HEK293 (cell line): ENCODE results near the gene ARRDC2.

ENCODE experiments used
- CTCF ChIA-PET: fragments of 350-600 bp; formaldehyde crosslinking; extraction: SDS; loops from one replicate; lab custom pipeline; 2021; ENCODE audit warnings: antibody characterized with exemption; lab: Yijun Ruan, JAX
- POLR2A ChIA-PET: fragments of 300-600 bp; formaldehyde crosslinking; extraction: SDS; loops from one replicate; lab custom pipeline; 2020; ENCODE audit warnings: antibody characterized with exemption, inconsistent platforms; lab: Yijun Ruan, JAX
- H3K27ac ChIP-seq: fragments of 200-500 bp; sonication (Bioruptor generic); 2 replicates; pipeline ENCODE4 v1.5.1; 2014; ENCODE audit warnings: low read depth, low read length, control low read depth, inconsistent platforms; ENCODE audit errors: extremely low read depth
- H3K36me3 ChIP-seq, 2 experiments: fragments of 200-500 bp in 1 of 2; sonication (Bioruptor generic) in 1 of 2; 1 replicate in 1 of 2; 2 replicates in 1 of 2; pipeline ENCODE4 v1.5.1; 2014 to 2017; ENCODE audit warnings: inconsistent platforms in 2 of 2, low read length in 2 of 2; ENCODE audit not compliant: control insufficient read depth in 2 of 2, insufficient read depth in 1 of 2
- H3K4me1 ChIP-seq: fragments of 200-500 bp; sonication (Bioruptor generic); 2 replicates; pipeline ENCODE4 v1.5.1; 2014; ENCODE audit warnings: mild to moderate bottlenecking, low read length, inconsistent platforms; ENCODE audit not compliant: control insufficient read depth, insufficient read depth
- H3K4me3 ChIP-seq: 2 replicates; pipeline ENCODE4 v1.5.1; 2011; ENCODE audit warnings: low read depth, mild to moderate bottlenecking, control low read depth, low read length, moderate library complexity
- H3K9me3 ChIP-seq: fragments of 200-500 bp; sonication (Bioruptor generic); 2 replicates; pipeline ENCODE4 v1.5.1; 2014; ENCODE audit warnings: low read depth, low read length, inconsistent platforms; ENCODE audit not compliant: control insufficient read depth, insufficient read depth
- CTCF ChIP-seq: fragments of 450-650 bp; formaldehyde crosslinking; IDR thresholded peaks from 2 replicates; pipeline ENCODE4 v1.5.1; 2016; ENCODE audit warnings: missing biosample characterization, missing genetic modification characterization
- GLIS1 ChIP-seq: fragments of 450-650 bp; formaldehyde crosslinking; IDR thresholded peaks from 2 replicates; pipeline ENCODE4 v1.5.1; 2016; ENCODE audit warnings: missing biosample characterization, missing genetic modification characterization
- KLF1 ChIP-seq: fragments of 450-650 bp; formaldehyde crosslinking; IDR thresholded peaks from 2 replicates; pipeline ENCODE4 v1.5.1; 2016; ENCODE audit warnings: missing biosample characterization, missing genetic modification characterization
- KLF9 ChIP-seq: fragments of 450-650 bp; formaldehyde crosslinking; IDR thresholded peaks from 2 replicates; pipeline ENCODE4 v1.5.1; 2016; ENCODE audit warnings: missing biosample characterization, missing genetic modification characterization, low read depth
- PATZ1 ChIP-seq: fragments of 450-650 bp; formaldehyde crosslinking; IDR thresholded peaks from 2 replicates; pipeline ENCODE4 v1.5.1; 2016; ENCODE audit warnings: missing biosample characterization, missing genetic modification characterization
- SCRT2 ChIP-seq: fragments of 450-650 bp; formaldehyde crosslinking; IDR thresholded peaks from 2 replicates; pipeline ENCODE4 v1.5.1; 2016; ENCODE audit warnings: missing biosample characterization, missing genetic modification characterization
- SP2 ChIP-seq: fragments of 450-650 bp; formaldehyde crosslinking; IDR thresholded peaks from 2 replicates; pipeline ENCODE4 v1.5.1; 2016; ENCODE audit warnings: missing biosample characterization, missing genetic modification characterization
- ZBTB8A ChIP-seq: fragments of 450-650 bp; formaldehyde crosslinking; IDR thresholded peaks from 2 replicates; pipeline ENCODE4 v1.5.1; 2016; ENCODE audit warnings: missing biosample characterization, missing genetic modification characterization
- ZFHX2 ChIP-seq: fragments of 450-650 bp; formaldehyde crosslinking; conservative IDR thresholded peaks from 2 replicates; pipeline ENCODE4 v1.5.1; 2016; ENCODE audit warnings: missing biosample characterization, missing genetic modification characterization
- ZFP69B ChIP-seq: fragments of 450-650 bp; formaldehyde crosslinking; IDR thresholded peaks from 2 replicates; pipeline ENCODE4 v1.5.1; 2016; ENCODE audit warnings: missing biosample characterization, missing genetic modification characterization
- ZNF10 ChIP-seq: fragments of 450-650 bp; formaldehyde crosslinking; IDR thresholded peaks from 2 replicates; pipeline ENCODE4 v1.5.1; 2017; ENCODE audit warnings: missing biosample characterization, missing genetic modification characterization
- ZNF138 ChIP-seq: fragments of 450-650 bp; formaldehyde crosslinking; IDR thresholded peaks from 2 replicates; pipeline ENCODE4 v1.5.1; 2016; ENCODE audit warnings: missing biosample characterization, missing genetic modification characterization, borderline replicate concordance
- ZNF202 ChIP-seq: fragments of 450-650 bp; formaldehyde crosslinking; IDR thresholded peaks from 2 replicates; pipeline ENCODE4 v1.5.1; 2016; ENCODE audit warnings: missing biosample characterization, missing genetic modification characterization, borderline replicate concordance
- ZNF248 ChIP-seq: fragments of 450-650 bp; formaldehyde crosslinking; IDR thresholded peaks from 2 replicates; pipeline ENCODE4 v1.5.1; 2017; ENCODE audit warnings: missing biosample characterization, missing genetic modification characterization
- ZNF274 ChIP-seq, 2 experiments: fragments of 200-500 bp in 1 of 2; fragments of 450-650 bp in 1 of 2; sonication (Bioruptor generic) in 1 of 2; formaldehyde crosslinking in 1 of 2; IDR thresholded peaks; 2 replicates each; pipeline versions ENCODE4 v1.5.1 to v1.6.1; 2014 to 2016; ENCODE audit warnings: borderline replicate concordance in 1 of 2, inconsistent platforms in 1 of 2, low read length in 1 of 2, missing biosample characterization in 1 of 2, missing genetic modification characterization in 1 of 2
- ZNF341 ChIP-seq: fragments of 450-650 bp; formaldehyde crosslinking; IDR thresholded peaks from 2 replicates; pipeline ENCODE4; 2016; ENCODE audit warnings: low read depth, missing biosample characterization, missing genetic modification characterization
- ZNF404 ChIP-seq: fragments of 450-650 bp; formaldehyde crosslinking; IDR thresholded peaks from 2 replicates; pipeline ENCODE4 v1.5.1; 2017; ENCODE audit warnings: missing biosample characterization, missing genetic modification characterization
- ZNF416 ChIP-seq: fragments of 450-650 bp; formaldehyde crosslinking; IDR thresholded peaks from 2 replicates; pipeline ENCODE4 v1.5.1; 2016; ENCODE audit warnings: missing biosample characterization, missing genetic modification characterization
- ZNF510 ChIP-seq: fragments of 450-650 bp; formaldehyde crosslinking; IDR thresholded peaks from 2 replicates; pipeline ENCODE4 v1.5.1; 2018; ENCODE audit warnings: mild to moderate bottlenecking, missing genetic modification characterization, missing biosample characterization; ENCODE audit not compliant: insufficient replicate concordance
- ZNF623 ChIP-seq: fragments of 450-650 bp; formaldehyde crosslinking; IDR thresholded peaks from 2 replicates; pipeline ENCODE4 v1.5.1; 2016; ENCODE audit warnings: missing biosample characterization, missing genetic modification characterization
- ZNF629 ChIP-seq: fragments of 450-650 bp; formaldehyde crosslinking; IDR thresholded peaks from 2 replicates; pipeline ENCODE4 v1.5.1; 2017; ENCODE audit warnings: missing biosample characterization, missing genetic modification characterization
- ZNF692 ChIP-seq: fragments of 450-650 bp; formaldehyde crosslinking; IDR thresholded peaks from 2 replicates; pipeline ENCODE4 v1.5.1; 2016; ENCODE audit warnings: missing biosample characterization, missing genetic modification characterization
- ZNF785 ChIP-seq: fragments of 450-650 bp; formaldehyde crosslinking; IDR thresholded peaks from 2 replicates; pipeline ENCODE4 v1.5.1; 2016; ENCODE audit warnings: missing biosample characterization, missing genetic modification characterization
- ZNF791 ChIP-seq: fragments of 450-650 bp; formaldehyde crosslinking; IDR thresholded peaks from 2 replicates; pipeline ENCODE4 v1.5.1; 2016; ENCODE audit warnings: missing biosample characterization, missing genetic modification characterization
- ZNF792 ChIP-seq: fragments of 450-650 bp; formaldehyde crosslinking; IDR thresholded peaks from 2 replicates; pipeline ENCODE4 v1.5.1; 2016; ENCODE audit warnings: missing biosample characterization, missing genetic modification characterization
- ZSCAN30 ChIP-seq: fragments of 450-650 bp; IDR thresholded peaks from 2 replicates; pipeline ENCODE4 v1.5.1; 2018; ENCODE audit warnings: missing biosample characterization, mild to moderate bottlenecking, missing genetic modification characterization, moderate library complexity

The ARRDC2 gene

GRCh38 chr19:18055967-18056366 lies 48.0 kb downstream of the ARRDC2 start:
- no peak overlapping the region for H3K4me3 ChIP-seq
- no peak overlapping the region for H3K27ac ChIP-seq
- CTCF ChIA-PET = interaction anchor here (0.6 to 8.1 kb wide), 4 partner anchors 48 to 119 kb away, joined by 3 to 101 read pairs (median 14); partner anchors contain the start of gene ARRDC2
- no peaks in the 10 kb centered on the region for H3K36me3 ChIP-seq
- POLR2A ChIA-PET = interaction anchor here (0.6 to 0.7 kb wide), 2 partner anchors 37 to 48 kb away, joined by 3 to 5 read pairs; partner anchors contain the start of gene ARRDC2
- TF ChIP-seq ZNF792 (tag by site-specific recombination) (peak; percentile 89), ZNF785 (tag by site-specific recombination) (no peak), ZNF623 (tag by site-specific recombination) (peak; percentile 96)
- TF ChIP-seq, all 188 proteins: peak for 2
- no peaks in the 10 kb centered on the region for H3K4me1 ChIP-seq
- no peaks in the 10 kb centered on the region for H3K9me3 ChIP-seq

GRCh38 chr19:18057557-18057956 lies 49.6 kb downstream of the ARRDC2 start:
- Histone ChIP-seq H3K36me3 (no peaks in the 10 kb centered on the region), H3K27ac (no peak overlapping the region), H3K4me3 (no peak overlapping the region), H3K9me3 (no peaks in the 10 kb centered on the region), H3K4me1 (no peaks in the 10 kb centered on the region)
- ChIA-PET POLR2A (no interaction called here), CTCF (interaction anchor here (0.6 to 8.1 kb wide), 22 partner anchors 14 to 1232 kb away, joined by 3 to 101 read pairs (median 5); partner anchors contain the start of gene ARRDC2)
- no peak for TF ChIP-seq ZNF202 (tag by site-specific recombination)
- TF ChIP-seq ZNF791 (tag by site-specific recombination) = no peak
- TF ChIP-seq ZSCAN30 (tag by site-specific recombination) = no peak
- no peak for TF ChIP-seq ZNF692
- TF ChIP-seq ZNF416 (tag by site-specific recombination) = no peak
- TF ChIP-seq ZNF10 (tag by site-specific recombination) = no peak
- TF ChIP-seq ZNF341 = no peak
- TF ChIP-seq ZNF404 (tag by site-specific recombination) = no peak
- TF ChIP-seq GLIS1 (tag by site-specific recombination) = no peak
- TF ChIP-seq ZNF274 (IDR thresholded peaks at IDR 0.05; ENCODE audit: low read length) = no peak
- no peak for TF ChIP-seq ZNF274 (tag by site-specific recombination; IDR thresholded peaks at IDR 0.05; ENCODE audit: borderline replicate concordance)
- TF ChIP-seq ZNF138 = no peak

- Histone ChIP-seq H3K4me3 (peak overlapping the region; percentile 24), H3K4me1 (no peaks in the 10 kb centered on the region), H3K27ac (no peak overlapping the region; the same call in 1 of the 2 replicates), H3K9me3 (no peaks in the 10 kb centered on the region), H3K36me3 (no peaks in the 10 kb centered on the region)
- ChIA-PET CTCF (interaction anchor here (0.5 to 8.1 kb wide), 30 partner anchors 13 to 1233 kb away, joined by 3 to 101 read pairs (median 4); partner anchors contain the start of genes ARRDC2 and MAST3), POLR2A (interaction anchor here (0.5 to 1.3 kb wide), 2 partner anchors 51 to 524 kb away, joined by 4 read pairs; no protein-coding TSS in a partner anchor)
- peak; percentile 22; the same call in 1 of the 2 replicates for TF ChIP-seq ZBTB8A (tag by site-specific recombination)
- TF ChIP-seq ZFHX2 = peak; percentile 100
- TF ChIP-seq KLF9 (tag by site-specific recombination) = peak; percentile 71
- no peak for TF ChIP-seq ZNF510 (tag by site-specific recombination)
- peak; percentile 75; the same call in 1 of the 2 replicates for TF ChIP-seq ZFP69B (tag by site-specific recombination)
- peak; percentile 63 for TF ChIP-seq KLF1 (tag by site-specific recombination)
- peak; percentile 55 for TF ChIP-seq SP2 (tag by site-specific recombination)
- peak; percentile 99 for TF ChIP-seq PATZ1 (tag by site-specific recombination)
- TF ChIP-seq CTCF (tag by site-specific recombination) = peak; percentile 90
- 0 out of 2 replicates have a peak, but pooled peaks have one; percentile 28 for TF ChIP-seq SCRT2
- TF ChIP-seq ZNF248 (tag by site-specific recombination) = no peak
- TF ChIP-seq ZNF792 (tag by site-specific recombination) = no peak
- TF ChIP-seq ZNF629 (tag by site-specific recombination) = peak; percentile 62
Observed at GRCh38 chr19:18058208-18059009, 50.4 kb downstream of the ARRDC2 start.
